GM18505 (cell line): ENCODE results near the gene GRIK5.

Experiments used
- ATAC-seq: cut with Tn5 transposase; IDR thresholded peaks from one replicate; pipeline ENCODE4 v1.9.1; 2021; ENCODE audit not compliant: unreplicated experiment
- POLR2A ChIP-seq: IDR thresholded peaks from 4 replicates; pipeline ENCODE4 v1.6.1; 2011; ENCODE audit warnings: borderline replicate concordance; ENCODE audit not compliant: insufficient read depth, insufficient read length; ENCODE audit errors: extremely low read depth

Gene GRIK5

GRCh38 chr19:42069619-42070351 lies at the start of gene GRIK5:
Gene GRIK5 (minus strand): TSS chr19:42070206. CDS start chr19:42065770, 4,436 bp downstream.
- TF ChIP-seq POLR2A = no peak
- no peak for ATAC-seq

- TF ChIP-seq POLR2A = no peak
- ATAC-seq = no peak
Measured at GRCh38 chr19:42117076-42117475, 47.1 kb upstream of the GRIK5 start.

GRCh38 chr19:42116308-42117075 lies 46.5 kb upstream of the GRIK5 start:
- TF ChIP-seq POLR2A = no peak
- ATAC-seq = no peak

GRCh38 chr19:42115705-42116104 lies 45.7 kb upstream of the GRIK5 start:
- TF ChIP-seq POLR2A = no peak
- ATAC-seq = no peak

GRCh38 chr19:42115219-42115618 lies 45.2 kb upstream of the GRIK5 start:
- no peak for TF ChIP-seq POLR2A
- no peak for ATAC-seq

- no peak for TF ChIP-seq POLR2A
- ATAC-seq = peak; percentile 58
Measured at GRCh38 chr19:42114412-42114811, 44.4 kb upstream of the GRIK5 start.

GRCh38 chr19:42113641-42114348 lies 43.8 kb upstream of the GRIK5 start:
- TF ChIP-seq POLR2A = no peak
- ATAC-seq = no peak

- TF ChIP-seq POLR2A = no peak
- no peak for ATAC-seq
Measured at GRCh38 chr19:42111811-42112210, 41.8 kb upstream of the GRIK5 start.

GRCh38 chr19:42111384-42111783 lies 41.4 kb upstream of the GRIK5 start:
- no peak for ATAC-seq
- no peak for TF ChIP-seq POLR2A

- no peak for ATAC-seq
- no peak for TF ChIP-seq POLR2A
Measured at GRCh38 chr19:42110658-42111057, 40.7 kb upstream of the GRIK5 start.

GRCh38 chr19:42109896-42110295 lies 39.9 kb upstream of the GRIK5 start:
- no peak for TF ChIP-seq POLR2A
- ATAC-seq = no peak

GRCh38 chr19:42108527-42109389 lies 38.8 kb upstream of the GRIK5 start:
- TF ChIP-seq POLR2A = no peak
- peak; percentile 62 for ATAC-seq

- TF ChIP-seq POLR2A = no peak
- no peak for ATAC-seq
Measured at GRCh38 chr19:42105368-42105767, 35.4 kb upstream of the GRIK5 start.
